Measurements from ENCODE around the gene ZNF44. TPM values are rescaled to one million over a fixed set of nuclear protein-coding genes. Genes with fewer than 3 reads are reported as not detected.

Gene ZNF44
- total and polyA plus RNA-seq, 8 donors: 5.7 to 14.2 (median 8.1) TPM

GRCh38 chr19:12230751-12231733 lies 63.6 kb downstream of the ZNF44 start:
- DNase-seq (no peak), FAIRE-seq (no peak), ATAC-seq (no peak)
- H3K9me3 ChIP-seq: no peaks in the 10 kb centered on the region
- H3K4me1 ChIP-seq: peaks cover 0 to 11% (median 11%) of the 10 kb centered on the region in 3 donors
- H3K36me3 ChIP-seq: peaks cover 0 to 5% (median 0%) of the 10 kb centered on the region in 3 donors
- no peaks in the 10 kb centered on the region for H3K27me3 ChIP-seq
- intact Hi-C loops (cut with DNase I): no loop called here
- 95 to 98% methylated on average over 6 of the region's 6 CpGs for WGBS, 2 donors
- TF ChIP-seq CTCF (IDR thresholded peaks at IDR 0.05): no peak
- H3K4me3 ChIP-seq: no peak overlapping the region
- no peak overlapping the region for H3K27ac ChIP-seq

- intact Hi-C loops (cut with DNase I): no loop called here
- no peak for TF ChIP-seq CTCF (IDR thresholded peaks at IDR 0.05)
- H3K27ac ChIP-seq: no peak overlapping the region
- H3K4me3 ChIP-seq: no peak overlapping the region
- H3K36me3 ChIP-seq: peaks cover 0 to 5% (median 0%) of the 10 kb centered on the region in 3 donors
- no peaks in the 10 kb centered on the region for H3K9me3 ChIP-seq
- peaks cover 0 to 11% (median 11%) of the 10 kb centered on the region in 3 donors for H3K4me1 ChIP-seq
- H3K27me3 ChIP-seq: no peaks in the 10 kb centered on the region
- ATAC-seq (no peak), DNase-seq (no peak), FAIRE-seq (no peak)
- 96 to 97% methylated on average over 3 of the region's 3 CpGs for WGBS, 2 donors
These were observed 64.7 kb downstream of the ZNF44 start for GRCh38 chr19:12229990-12230389.

- intact Hi-C loops (cut with DNase I): no loop called here
- no peak for TF ChIP-seq CTCF (IDR thresholded peaks at IDR 0.05)
These were observed 70.0 kb downstream of the ZNF44 start for GRCh38 chr19:12224676-12225075.

GRCh38 chr19:12222980-12223630 lies 71.6 kb downstream of the ZNF44 start:
- Histone ChIP-seq H3K4me1 (peaks cover 0 to 3% (median 2%) of the 10 kb centered on the region in 3 donors), H3K4me3 (no peak overlapping the region), H3K27me3 (no peaks in the 10 kb centered on the region), H3K9me3 (no peaks in the 10 kb centered on the region), H3K27ac (no peak overlapping the region), H3K36me3 (no peaks in the 10 kb centered on the region)
- ATAC-seq (no peak), DNase-seq (no peak), FAIRE-seq (no peak)
- TF ChIP-seq CTCF (IDR thresholded peaks at IDR 0.05): no peak
- intact Hi-C loops (cut with DNase I): no loop called here
- WGBS, 2 donors: 96 to 100% methylated on average over 1 of the region's 1 CpG

More at GRCh38 chr19:12224676-12225075, 70.0 kb downstream of the ZNF44 start:
- H3K4me1 ChIP-seq: peaks cover 0 to 11% (median 11%) of the 10 kb centered on the region in 3 donors
- WGBS, 2 donors: 97 to 98% methylated on average over 6 of the region's 6 CpGs
- FAIRE-seq: no peak
- H3K36me3 ChIP-seq: no peaks in the 10 kb centered on the region
- no peak for ATAC-seq
- H3K27me3 ChIP-seq: no peaks in the 10 kb centered on the region
- no peak for DNase-seq
- H3K27ac ChIP-seq: no peak overlapping the region
- no peaks in the 10 kb centered on the region for H3K9me3 ChIP-seq
- no peak overlapping the region for H3K4me3 ChIP-seq

Other genes starting within 250 kb of the ZNF44 start
- under 1 TPM; 0.19 to 0.87 (median 0.46) TPM for gene ZNF878, start 241.9 kb downstream of the ZNF44 start, total RNA-seq
- under 1 TPM; 0.19 to 0.23 TPM for gene ZNF878, start 241.9 kb downstream of the ZNF44 start, polyA plus RNA-seq
- gene ZNF844, start 230.2 kb downstream of the ZNF44 start, total RNA-seq: 10 to 100 TPM in 1 of 6 donors, 1 to 10 TPM in 5; 4.4 to 12.4 (median 5.7) TPM
- 1 to 10 TPM; 2.1 to 3.0 TPM for gene ZNF844, start 230.2 kb downstream of the ZNF44 start, polyA plus RNA-seq
- 1 to 10 TPM in 3 of 6 donors, under 1 TPM in 3; 0.63 to 3.3 (median 1.4) TPM for gene ZNF20, start 154.5 kb downstream of the ZNF44 start, total RNA-seq
- gene ZNF20, start 154.5 kb downstream of the ZNF44 start, polyA plus RNA-seq: 1 to 10 TPM; 2.2 to 2.8 TPM
- gene ZNF625, start 138.1 kb downstream of the ZNF44 start, total RNA-seq: 1 to 10 TPM; 1.9 to 4.3 (median 2.7) TPM
- 1 to 10 TPM; 1.3 to 1.4 TPM for gene ZNF625, start 138.1 kb downstream of the ZNF44 start, polyA plus RNA-seq
- 1 to 10 TPM; 2.1 to 5.8 (median 4.9) TPM for gene ZNF136, start 131.8 kb downstream of the ZNF44 start, total RNA-seq
- 1 to 10 TPM; 2.0 to 4.5 TPM for gene ZNF136, start 131.8 kb downstream of the ZNF44 start, polyA plus RNA-seq
- gene ZNF563, start 38.8 kb upstream of the ZNF44 start, total RNA-seq: 1 to 10 TPM; 1.0 to 2.9 (median 2.0) TPM
- gene ZNF563, start 38.8 kb upstream of the ZNF44 start, polyA plus RNA-seq: 1 to 10 TPM; 1.6 to 1.8 TPM
- 1 to 10 TPM; 1.1 to 3.6 (median 2.2) TPM for gene ZNF442, start 70.8 kb upstream of the ZNF44 start, total RNA-seq
- gene ZNF442, start 70.8 kb upstream of the ZNF44 start, polyA plus RNA-seq: under 1 TPM; 0.57 to 0.82 TPM
- 1 to 10 TPM; 1.5 to 4.4 (median 1.9) TPM for gene ZNF799, start 106.4 kb upstream of the ZNF44 start, total RNA-seq
- 1 to 10 TPM; 4.1 to 5.5 TPM for gene ZNF799, start 106.4 kb upstream of the ZNF44 start, polyA plus RNA-seq
- gene ZNF443, start 146.1 kb upstream of the ZNF44 start, total RNA-seq: 1 to 10 TPM; 1.2 to 3.8 (median 2.0) TPM
- 1 to 10 TPM; 2.4 to 3.8 TPM for gene ZNF443, start 146.1 kb upstream of the ZNF44 start, polyA plus RNA-seq
- gene ZNF709, start 189.9 kb upstream of the ZNF44 start, total RNA-seq: 1 to 10 TPM in 4 of 6 donors, under 1 TPM in 2; 0.56 to 2.5 (median 1.9) TPM
- gene ZNF709, start 189.9 kb upstream of the ZNF44 start, polyA plus RNA-seq: 1 to 10 TPM in 1 of 2 donors, under 1 TPM in 1; 0.87 to 1.5 TPM

All from pancreas (tissue), 10 donors.